Activated naive CD4-positive, alpha-beta T cell treated with anti-CD3 and anti-CD28 coated beads, Interleukin-2, amount 10 ng/mL, durations not matched to agents 7 days and 5 days (primary cell): Measurements from ENCODE around the gene PEF1.
"Not testable (repeated sequence)": the region's sequence is repeated elsewhere in the genome, so short reads cannot be mapped to it uniquely, and the experiment has no call there.

Source experiments
- CTCF ChIA-PET: fragments of 350-600 bp; sonication (Branson Sonifier 250); formaldehyde crosslinking; loops from one replicate; lab custom pipeline; 2021; ENCODE audit warnings: antibody characterized with exemption; lab: Charles Lee
- DNase-seq: peaks from one replicate; pipeline ENCODE4 v3.0.0-alpha.2; 2020
- H3K27ac Mint-ChIP-seq: one replicate; pipeline ENCODE4 v1.8.0; 2021; ENCODE audit warnings: mild to moderate bottlenecking, moderate library complexity, mixed read lengths
- H3K27me3 Mint-ChIP-seq: one replicate; pipeline ENCODE4 v1.8.0; 2021; ENCODE audit warnings: mild to moderate bottlenecking, mixed read lengths
- H3K36me3 Mint-ChIP-seq: one replicate; pipeline ENCODE4 v1.8.0; 2021; ENCODE audit warnings: mixed read lengths
- H3K4me1 Mint-ChIP-seq: one replicate; pipeline ENCODE4 v1.8.0; 2021; ENCODE audit warnings: mixed read lengths
- H3K4me3 Mint-ChIP-seq: one replicate; pipeline ENCODE4 v1.8.0; 2021; ENCODE audit warnings: mild to moderate bottlenecking, moderate library complexity, mixed read lengths
- H3K9me3 Mint-ChIP-seq: one replicate; pipeline ENCODE4 v1.8.0; 2021; ENCODE audit warnings: mixed read lengths

The PEF1 gene

DNA sequence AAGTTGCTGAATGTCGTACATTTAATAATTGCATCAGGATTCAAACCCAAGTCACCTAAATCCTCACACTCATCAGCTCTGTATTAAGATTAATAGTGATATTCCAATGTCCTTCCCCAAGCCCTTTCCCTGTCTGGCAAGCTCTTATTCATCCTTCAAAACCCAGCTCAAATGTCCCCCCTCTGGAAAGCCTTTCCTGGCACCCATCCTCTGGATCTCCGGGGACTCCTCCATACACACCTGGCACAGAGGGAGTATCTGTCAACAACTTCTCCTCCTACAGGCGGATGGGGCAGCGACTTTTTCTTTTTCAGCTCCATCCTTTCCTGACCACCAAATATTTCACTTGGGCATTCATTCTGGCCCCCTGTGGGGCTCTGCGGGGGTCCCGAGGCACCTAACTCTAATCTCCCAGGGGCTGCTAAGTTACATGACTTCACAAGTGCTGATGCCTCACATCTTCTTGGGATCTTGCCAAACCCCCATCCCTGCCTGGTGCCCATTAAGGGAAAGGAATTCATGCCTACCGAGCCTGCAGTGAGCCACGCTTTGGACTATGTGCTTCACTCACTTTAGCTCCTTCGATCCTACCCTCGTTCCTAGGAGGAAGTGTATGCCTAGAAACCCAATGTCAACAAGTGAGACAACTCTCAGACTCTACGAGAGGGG, 53.1 kb downstream of the PEF1 start:
- CTCF ChIA-PET, result interaction anchor here (0.6 to 2.9 kb wide), 3 partner anchors 26 to 197 kb away, joined by 3 to 11 read pairs (median 3); no protein-coding TSS in a partner anchor
- Mint-ChIP-seq H3K9me3 (no peaks in the 10 kb centered on the region), H3K27me3 (peaks cover 55% of the 10 kb centered on the region), H3K4me3 (no peak overlapping the region), H3K4me1 (no peaks in the 10 kb centered on the region), H3K27ac (no peak overlapping the region), H3K36me3 (no peaks in the 10 kb centered on the region)
- DNase-seq, result no peak

DNA sequence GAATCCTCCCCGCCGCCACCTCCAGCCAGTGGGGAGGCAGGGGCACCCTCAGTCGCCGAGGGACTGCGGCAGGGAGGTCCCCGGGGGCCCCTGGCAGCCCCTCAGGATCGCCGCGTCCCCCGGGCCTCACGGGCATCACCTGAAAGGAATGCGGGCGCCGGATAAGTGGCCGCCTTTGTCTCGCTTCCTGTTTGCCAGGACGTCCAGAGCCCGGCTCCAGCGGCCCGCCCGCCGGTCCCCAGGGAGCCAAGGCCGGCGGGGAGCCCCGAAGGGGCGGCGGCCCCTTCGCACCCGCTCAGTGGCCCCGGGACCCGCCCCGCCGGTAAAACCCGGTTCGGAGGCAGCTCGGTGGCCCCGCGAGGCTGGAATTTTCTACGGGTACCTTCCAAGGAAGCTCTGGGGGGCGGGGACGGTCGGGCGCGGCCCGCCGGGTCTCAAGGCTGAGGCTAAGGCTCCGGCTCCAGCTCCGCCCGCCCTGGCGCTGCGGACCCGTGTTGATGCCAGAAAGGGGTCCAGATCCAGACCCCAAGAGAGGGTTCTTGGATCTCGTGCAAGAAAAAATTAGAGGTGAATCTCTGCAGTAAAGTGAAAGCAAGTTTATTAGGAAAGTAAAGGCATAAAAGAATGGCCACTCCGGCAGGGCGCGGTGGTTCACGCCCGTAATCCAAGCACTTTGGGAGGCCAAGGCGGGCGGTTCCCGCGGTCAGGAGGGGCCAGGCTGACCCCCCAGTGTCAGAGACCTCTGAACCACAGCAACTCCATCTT, 55.7 kb downstream of the PEF1 start:
- peaks cover 50% of the 10 kb centered on the region for H3K27me3 Mint-ChIP-seq
- no peak for DNase-seq
- no peak overlapping the region for H3K27ac Mint-ChIP-seq
- no peaks in the 10 kb centered on the region for H3K36me3 Mint-ChIP-seq
- no peak overlapping the region for H3K4me3 Mint-ChIP-seq
- H3K4me1 Mint-ChIP-seq, result no peaks in the 10 kb centered on the region
- CTCF ChIA-PET, result interaction anchor here (0.6 kb wide), 1 partner anchor 10 kb away, joined by 4 read pairs; no protein-coding TSS in a partner anchor
- H3K9me3 Mint-ChIP-seq, result no peaks in the 10 kb centered on the region

DNA sequence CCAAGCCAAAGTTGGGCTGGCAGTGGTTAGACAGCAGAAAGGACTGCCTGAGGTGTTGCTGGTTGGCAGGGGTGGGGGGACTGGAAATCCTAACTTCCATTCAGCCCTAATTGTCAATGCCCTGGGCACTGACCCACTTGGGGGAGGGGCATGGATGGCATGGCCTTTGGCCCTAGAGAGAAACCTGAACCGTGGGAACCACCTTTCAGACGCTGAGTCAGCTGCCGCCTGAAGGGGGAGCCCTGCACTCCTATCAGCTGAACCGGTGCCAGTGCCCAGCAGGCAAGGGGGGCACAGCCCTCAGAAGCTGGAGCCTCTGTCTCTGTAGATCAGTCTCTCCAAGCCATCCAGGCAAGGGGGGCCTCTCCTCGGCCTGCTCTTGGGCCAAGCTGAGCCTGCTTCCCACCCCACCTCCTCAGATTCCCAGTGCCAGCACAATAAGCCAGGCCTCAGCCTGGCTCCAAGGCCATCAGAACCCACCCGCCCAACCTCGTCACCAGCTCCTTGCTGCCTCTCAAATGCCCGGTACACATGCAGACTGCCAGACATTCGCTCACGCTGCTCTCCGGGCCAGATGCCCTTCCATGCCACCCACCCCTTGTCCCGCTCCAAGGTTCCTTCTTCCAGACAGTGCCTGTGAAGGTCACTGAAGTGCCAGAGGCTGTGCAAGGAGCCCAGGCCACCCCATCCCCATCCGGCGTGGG, 56.8 kb downstream of the PEF1 start:
- H3K27me3 Mint-ChIP-seq, result peaks cover 46% of the 10 kb centered on the region
- no peaks in the 10 kb centered on the region for H3K4me1 Mint-ChIP-seq
- H3K27ac Mint-ChIP-seq, result no peak overlapping the region
- H3K36me3 Mint-ChIP-seq, result no peaks in the 10 kb centered on the region
- H3K4me3 Mint-ChIP-seq, result no peak overlapping the region
- CTCF ChIA-PET, result interaction anchor here (0.7 to 1.2 kb wide), 6 partner anchors 9 to 118 kb away, joined by 3 to 6 read pairs (median 4); no protein-coding TSS in a partner anchor
- DNase-seq, result peak; percentile 64
- H3K9me3 Mint-ChIP-seq, result no peaks in the 10 kb centered on the region

DNA sequence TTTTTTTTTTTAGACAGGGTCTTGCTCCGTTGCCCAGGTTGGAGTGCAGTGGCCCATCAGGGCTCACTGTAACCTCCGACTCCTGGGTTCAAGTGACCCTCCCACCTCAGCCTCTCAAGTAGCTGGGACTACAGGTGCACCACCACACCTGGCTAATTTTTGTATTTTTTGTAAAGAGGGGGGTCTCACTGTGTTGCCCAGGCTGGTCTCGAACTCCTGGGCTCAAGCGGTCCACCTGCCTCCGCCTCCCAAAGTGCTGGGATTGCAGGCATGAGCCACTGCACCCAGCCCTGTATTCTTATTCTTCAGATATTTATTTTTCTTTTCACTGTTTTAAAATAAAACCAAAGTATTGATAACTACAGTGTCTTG, 57.4 kb downstream of the PEF1 start:
- not testable (repeated sequence) for H3K27ac Mint-ChIP-seq, H3K4me1 Mint-ChIP-seq, H3K36me3 Mint-ChIP-seq, DNase-seq, H3K4me3 Mint-ChIP-seq, H3K9me3 Mint-ChIP-seq
- peaks cover 42% of the 10 kb centered on the region for H3K27me3 Mint-ChIP-seq
- CTCF ChIA-PET, result interaction anchor here (0.6 to 1.2 kb wide), 6 partner anchors 9 to 202 kb away, joined by 3 to 6 read pairs (median 4); no protein-coding TSS in a partner anchor

DNA sequence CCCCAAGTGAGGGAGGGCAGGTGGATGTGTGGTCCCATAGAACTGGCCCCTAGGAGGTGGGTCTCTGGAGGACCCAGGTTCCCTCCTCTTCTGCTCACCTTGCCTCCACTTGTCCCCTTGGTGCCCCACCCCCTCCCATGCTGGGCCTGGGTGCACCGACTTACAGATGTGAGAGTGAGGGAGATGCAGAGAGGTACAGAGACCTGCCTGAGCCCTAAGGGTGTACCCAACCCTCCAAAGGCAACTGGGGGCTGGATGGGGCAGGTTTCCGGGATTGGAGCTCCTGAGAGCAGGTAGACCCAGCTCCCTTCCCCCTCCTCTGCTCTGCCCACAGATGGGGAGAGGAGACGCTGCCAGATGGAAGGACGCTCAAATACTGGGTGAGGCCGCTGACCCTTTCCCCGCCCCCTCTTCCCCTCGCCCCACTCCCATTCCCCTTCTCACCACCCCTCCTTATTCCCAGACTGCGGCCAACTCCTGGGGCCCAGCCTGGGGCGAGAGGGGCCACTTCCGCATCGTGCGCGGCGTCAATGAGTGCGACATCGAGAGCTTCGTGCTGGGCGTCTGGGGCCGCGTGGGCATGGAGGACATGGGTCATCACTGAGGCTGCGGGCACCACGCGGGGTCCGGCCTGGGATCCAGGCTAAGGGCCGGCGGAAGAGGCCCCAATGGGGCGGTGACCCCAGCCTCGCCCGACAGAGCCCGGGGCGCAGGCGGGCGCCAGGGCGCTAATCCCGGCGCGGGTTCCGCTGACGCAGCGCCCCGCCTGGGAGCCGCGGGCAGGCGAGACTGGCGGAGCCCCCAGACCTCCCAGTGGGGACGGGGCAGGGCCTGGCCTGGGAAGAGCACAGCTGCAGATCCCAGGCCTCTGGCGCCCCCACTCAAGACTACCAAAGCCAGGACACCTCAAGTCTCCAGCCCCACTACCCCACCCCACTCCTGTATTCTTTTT, 58.0 kb downstream of the PEF1 start:
- CTCF ChIA-PET, result interaction anchor here (0.6 to 1.2 kb wide), 3 partner anchors 19 to 202 kb away, joined by 3 to 4 read pairs (median 4); no protein-coding TSS in a partner anchor

DNA sequence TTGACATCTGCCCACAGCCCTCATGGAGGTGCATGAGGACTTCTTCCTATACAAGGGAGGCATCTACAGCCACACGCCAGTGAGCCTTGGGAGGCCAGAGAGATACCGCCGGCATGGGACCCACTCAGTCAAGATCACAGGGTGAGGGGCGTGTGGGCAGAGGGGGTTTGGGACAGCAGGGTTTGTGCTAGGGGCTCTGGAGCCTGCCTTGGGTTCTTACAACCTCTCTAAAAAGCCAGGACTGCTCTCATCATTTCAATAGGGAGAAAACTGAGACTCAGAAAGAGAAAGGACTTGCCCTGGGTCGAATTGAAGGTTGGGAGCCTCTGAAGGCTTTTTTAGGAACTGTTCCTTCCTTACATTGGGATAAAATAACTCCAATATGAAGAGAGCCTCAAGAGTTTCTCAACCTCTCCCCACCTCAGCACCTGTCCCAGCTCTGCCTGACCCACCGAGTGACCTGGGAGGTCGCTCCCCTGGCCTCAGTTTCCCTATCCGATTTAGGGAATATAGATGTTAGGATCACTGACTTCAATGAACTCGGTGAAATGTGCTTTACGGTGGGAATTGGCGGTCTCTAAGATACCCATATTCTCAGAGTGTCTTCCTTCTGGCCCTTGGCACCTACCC, 58.8 kb downstream of the PEF1 start:
- H3K4me3 Mint-ChIP-seq, result no peak overlapping the region
- H3K4me1 Mint-ChIP-seq, result no peaks in the 10 kb centered on the region
- H3K9me3 Mint-ChIP-seq, result no peaks in the 10 kb centered on the region
- DNase-seq, result no peak
- no peak overlapping the region for H3K27ac Mint-ChIP-seq
- no peaks in the 10 kb centered on the region for H3K36me3 Mint-ChIP-seq
- CTCF ChIA-PET, result interaction anchor here (1.0 kb wide), 1 partner anchor 21 kb away, joined by 3 read pairs; no protein-coding TSS in a partner anchor
- H3K27me3 Mint-ChIP-seq, result peaks cover 32% of the 10 kb centered on the region

More for the DNA sequence above, 58.0 kb downstream of the PEF1 start:
- Mint-ChIP-seq H3K27me3 (peaks cover 36% of the 10 kb centered on the region), H3K4me3 (no peak overlapping the region), H3K9me3 (no peaks in the 10 kb centered on the region), H3K36me3 (no peaks in the 10 kb centered on the region), H3K4me1 (no peaks in the 10 kb centered on the region), H3K27ac (no peak overlapping the region)
- DNase-seq, result no peak

DNA sequence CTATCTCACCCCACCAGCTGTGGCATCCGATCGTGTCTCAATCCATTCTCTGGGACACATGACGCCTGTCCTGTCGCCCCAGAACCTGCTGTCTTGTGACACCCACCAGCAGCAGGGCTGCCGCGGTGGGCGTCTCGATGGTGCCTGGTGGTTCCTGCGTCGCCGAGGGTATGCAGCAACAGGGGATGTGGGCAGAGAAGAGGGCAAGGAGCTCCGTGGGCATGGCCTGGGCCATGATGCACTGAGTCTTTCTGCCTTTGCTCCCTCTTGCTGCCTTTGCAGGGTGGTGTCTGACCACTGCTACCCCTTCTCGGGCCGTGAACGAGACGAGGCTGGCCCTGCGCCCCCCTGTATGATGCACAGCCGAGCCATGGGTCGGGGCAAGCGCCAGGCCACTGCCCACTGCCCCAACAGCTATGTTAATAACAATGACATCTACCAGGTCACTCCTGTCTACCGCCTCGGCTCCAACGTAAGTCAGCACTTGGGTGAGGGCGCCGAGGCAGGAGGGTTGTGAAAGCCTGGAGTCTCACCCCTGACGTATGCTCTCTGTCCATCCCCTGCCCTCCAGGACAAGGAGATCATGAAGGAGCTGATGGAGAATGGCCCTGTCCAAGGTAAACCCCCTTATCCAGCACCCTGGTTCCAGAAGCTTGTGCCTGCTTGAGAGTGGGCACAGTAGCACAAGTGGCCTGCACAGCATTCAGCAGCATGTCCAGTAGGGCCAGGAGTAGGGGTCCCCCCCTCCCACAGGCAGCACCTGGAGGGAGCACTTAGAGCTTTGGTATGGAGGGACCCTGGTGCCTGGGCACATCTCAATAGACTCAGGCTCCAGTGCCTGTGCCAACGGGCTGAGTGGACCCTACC, 59.6 kb downstream of the PEF1 start:
- CTCF ChIA-PET, result interaction anchor here (1.0 kb wide), 1 partner anchor 20 kb away, joined by 3 read pairs; no protein-coding TSS in a partner anchor

DNA sequence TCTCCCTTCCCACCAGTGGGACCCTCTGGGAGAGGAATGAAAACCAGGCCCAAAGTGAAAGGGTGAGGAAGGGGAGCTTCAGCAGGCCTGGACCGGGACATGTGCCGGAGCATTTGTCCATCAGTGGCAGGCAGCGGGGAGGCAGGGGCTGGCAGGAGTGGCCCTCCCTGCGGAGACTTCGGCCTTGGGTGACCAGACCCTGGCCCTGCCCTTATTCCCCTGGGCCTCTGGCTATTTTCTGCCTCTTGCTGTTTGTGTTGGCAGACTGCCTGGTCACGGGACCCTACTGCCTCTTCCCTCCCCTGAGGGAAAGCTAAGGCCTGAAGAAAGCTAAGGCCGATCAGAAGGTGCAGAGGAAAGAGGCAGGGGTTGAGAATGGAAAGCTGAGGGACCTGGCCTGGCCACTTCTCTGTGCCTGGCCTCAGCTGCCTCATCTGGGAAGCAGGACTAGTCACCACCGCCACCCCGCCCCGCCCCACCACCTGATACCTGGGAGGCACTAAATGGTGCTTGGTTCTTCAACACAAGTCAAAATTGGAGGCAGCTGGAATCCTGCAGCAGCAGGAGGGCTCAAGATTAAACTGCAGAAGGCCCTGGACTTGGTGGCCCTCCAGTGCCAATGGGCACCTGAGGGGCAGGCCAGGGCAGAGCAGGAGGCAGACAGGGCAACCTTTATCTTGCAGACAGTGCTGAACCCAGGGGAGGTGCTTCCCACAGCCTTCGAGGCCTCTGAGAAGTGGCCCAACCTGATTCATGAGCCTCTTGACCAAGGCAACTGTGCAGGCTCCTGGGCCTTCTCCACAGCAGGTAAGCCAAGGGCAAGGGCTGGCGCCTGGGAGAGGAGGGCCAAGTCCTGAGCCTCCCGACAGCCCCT, 60.4 kb downstream of the PEF1 start:
- DNase-seq, result no peak
- Mint-ChIP-seq H3K27me3 (peaks cover 21% of the 10 kb centered on the region), H3K36me3 (no peaks in the 10 kb centered on the region), H3K4me1 (no peaks in the 10 kb centered on the region), H3K27ac (no peak overlapping the region), H3K9me3 (no peaks in the 10 kb centered on the region), H3K4me3 (no peak overlapping the region)
- CTCF ChIA-PET, result no interaction called here

More for the DNA sequence above, 59.6 kb downstream of the PEF1 start:
- Mint-ChIP-seq H3K27ac (no peak overlapping the region), H3K9me3 (no peaks in the 10 kb centered on the region), H3K4me1 (no peaks in the 10 kb centered on the region), H3K36me3 (no peaks in the 10 kb centered on the region), H3K27me3 (peaks cover 30% of the 10 kb centered on the region), H3K4me3 (no peak overlapping the region)
- no peak for DNase-seq

DNA sequence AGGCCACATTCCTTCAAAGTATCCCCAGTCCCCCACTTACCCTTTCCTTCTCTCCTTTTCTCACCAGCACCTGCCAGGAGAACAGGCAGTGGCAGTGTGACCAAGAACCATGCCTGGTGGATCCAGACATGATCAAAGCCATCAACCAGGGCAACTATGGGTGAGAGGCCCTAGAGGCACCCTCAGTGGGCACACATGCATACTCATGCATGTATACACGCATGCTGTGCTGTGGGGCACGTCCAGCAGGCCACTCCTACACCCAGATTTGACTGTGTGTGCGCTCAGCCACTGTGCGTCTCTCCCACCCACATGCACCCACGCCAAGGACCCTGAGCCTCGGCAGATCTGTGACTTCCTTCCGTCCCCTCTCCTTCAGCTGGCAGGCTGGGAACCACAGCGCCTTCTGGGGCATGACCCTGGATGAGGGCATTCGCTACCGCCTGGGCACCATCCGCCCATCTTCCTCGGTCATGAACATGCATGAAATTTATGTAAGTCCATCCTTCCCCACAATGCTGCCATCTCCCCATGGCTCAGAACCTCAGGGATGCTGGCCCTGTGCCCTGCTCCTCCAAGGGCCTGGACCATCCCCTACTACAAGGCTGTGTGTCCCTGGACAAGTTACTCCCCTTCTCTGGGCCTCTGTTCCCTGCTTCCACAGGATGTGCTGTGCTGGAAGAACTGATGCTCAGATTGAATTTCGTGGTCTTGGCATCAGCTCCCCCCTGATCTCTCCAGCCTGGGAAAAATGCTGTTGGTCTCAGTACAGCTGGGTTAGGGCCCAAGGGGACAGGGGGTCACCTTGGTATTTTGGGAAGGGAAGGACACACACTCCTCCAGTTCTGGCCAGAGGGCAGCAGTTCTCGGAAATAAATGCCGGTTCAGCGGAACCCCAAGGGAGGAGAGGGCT, 61.3 kb downstream of the PEF1 start:
- Mint-ChIP-seq H3K4me1 (no peaks in the 10 kb centered on the region), H3K27me3 (peaks cover 15% of the 10 kb centered on the region), H3K4me3 (no peak overlapping the region), H3K36me3 (no peaks in the 10 kb centered on the region), H3K9me3 (no peaks in the 10 kb centered on the region), H3K27ac (no peak overlapping the region)
- DNase-seq, result no peak
- CTCF ChIA-PET, result no interaction called here

DNA sequence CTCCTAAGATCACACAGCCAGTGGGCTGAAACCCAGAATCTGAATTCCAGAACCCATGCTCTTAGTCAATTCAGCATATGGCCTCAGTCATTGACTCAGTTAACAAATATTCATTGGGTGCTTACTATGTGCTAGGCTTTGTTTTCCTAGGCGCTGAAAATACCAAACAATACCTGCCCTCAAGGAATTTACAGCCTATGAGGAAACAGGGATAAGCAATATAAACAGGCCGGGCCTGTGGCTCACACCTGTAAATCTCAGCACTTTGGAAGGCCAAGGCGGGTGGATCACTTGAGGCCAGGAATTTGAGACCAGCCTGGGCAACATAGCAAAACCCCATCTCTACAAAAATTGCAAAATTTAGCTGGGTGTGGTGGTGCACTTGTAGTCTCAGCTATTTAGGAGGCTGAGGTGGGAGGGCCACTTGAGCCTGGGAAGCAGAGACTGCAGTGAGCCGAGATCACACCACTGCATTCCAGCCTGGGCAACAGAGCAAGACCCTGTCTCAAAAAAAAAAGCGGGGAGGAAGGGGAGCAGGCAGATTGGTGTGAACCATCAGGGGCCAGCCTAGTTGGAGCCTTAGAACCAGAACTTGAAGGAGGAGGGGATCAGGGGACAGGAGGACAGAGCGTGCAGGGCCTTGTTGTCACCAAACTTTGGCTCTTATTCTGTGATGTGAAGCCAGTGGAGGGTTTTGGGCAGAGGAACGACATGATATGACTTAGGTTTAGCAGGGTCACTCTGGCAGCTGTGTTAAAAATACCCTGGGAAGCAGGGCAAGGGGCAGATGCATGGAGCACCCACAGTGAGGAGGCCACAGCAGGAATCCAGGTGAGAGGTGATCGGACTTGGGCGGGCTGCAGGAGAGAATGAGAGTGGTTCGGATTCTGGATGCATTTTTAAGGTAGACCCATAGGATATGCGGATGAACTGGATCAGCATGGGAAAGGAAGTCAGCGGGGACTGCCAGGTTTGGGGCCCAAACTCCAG, 62.6 kb downstream of the PEF1 start:
- peaks cover 6% of the 10 kb centered on the region for H3K27me3 Mint-ChIP-seq
- no peaks in the 10 kb centered on the region for H3K4me1 Mint-ChIP-seq
- no peaks in the 10 kb centered on the region for H3K36me3 Mint-ChIP-seq
- H3K9me3 Mint-ChIP-seq, result no peaks in the 10 kb centered on the region
- CTCF ChIA-PET, result interaction anchor here (1.6 to 1.9 kb wide), 2 partner anchors 18 to 33 kb away, joined by 4 to 6 read pairs; no protein-coding TSS in a partner anchor
- H3K4me3 Mint-ChIP-seq, result no peak overlapping the region
- H3K27ac Mint-ChIP-seq, result no peak overlapping the region
- DNase-seq, result no peak
